ENCODE results near the gene SH3RF1.

GRCh38 chr4:169152098-169152497 lies 118.7 kb downstream of the SH3RF1 start:
- TF ChIP-seq CTCF (conservative IDR thresholded peaks at IDR 0.05; ENCODE audit: low read depth in 2 of 2) = no peak
- no peak for TF ChIP-seq EZH2phosphoT487 (IDR thresholded peaks at IDR 0.05; ENCODE audit: unreplicated experiment)
- TF ChIP-seq ZNF114 (CRISPR knock-in tag; IDR thresholded peaks at IDR 0.05) = no peak
- TF ChIP-seq JUNB (IDR thresholded peaks at IDR 0.05; ENCODE audit: unreplicated experiment) = no peak
- TF ChIP-seq CREB1 (CRISPR knock-in tag; IDR thresholded peaks at IDR 0.05; ENCODE audit: low read depth) = no peak
- no peak for TF ChIP-seq POLR2AphosphoS5 (IDR thresholded peaks at IDR 0.05; ENCODE audit: low read depth)

Data from GM23338 (cell line).